Measurements from ENCODE around the gene PSMC1.

Gene PSMC1

DNA sequence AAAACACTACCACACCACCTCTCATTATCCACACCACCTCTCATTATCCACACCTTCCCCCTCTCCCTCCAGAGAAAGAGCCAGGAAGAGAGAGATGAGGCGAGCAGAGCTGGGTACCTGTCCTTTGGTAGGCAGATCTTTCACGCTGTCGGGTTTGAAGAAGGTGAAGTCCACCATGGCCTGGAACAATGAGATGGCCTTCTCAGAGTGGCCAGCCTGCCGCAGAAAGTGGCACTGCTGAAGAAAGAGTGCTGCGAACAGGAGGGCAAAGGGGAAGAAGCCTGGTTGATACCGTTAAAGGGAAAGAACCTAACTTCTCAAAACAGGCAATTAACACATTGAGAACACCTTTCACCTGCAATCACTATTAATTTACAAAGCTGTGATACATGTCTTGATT, 44.8 kb downstream of the PSMC1 start:
- no peak overlapping the region for H3K27ac ChIP-seq (ENCODE audit: low read depth, low read length, poor library complexity, severe bottlenecking)

GRCh38 chr14:90301668-90302090, 45.3 kb downstream of the PSMC1 start:
- Histone ChIP-seq H3K27ac (ENCODE audit: low read depth, low read length, poor library complexity, severe bottlenecking) (no peak overlapping the region), H3K4me1 (ENCODE audit: insufficient read depth, low read length, severe bottlenecking) (no peaks in the 10 kb centered on the region), H4K20me1 (ENCODE audit: insufficient read depth, low read length) (no peaks in the 10 kb centered on the region), H3K4me3 (ENCODE audit: low read depth, low read length, poor library complexity, severe bottlenecking) (no peak overlapping the region), H3K79me2 (ENCODE audit: insufficient read depth, low read length) (no peaks in the 10 kb centered on the region), H3F3A (ENCODE audit: insufficient read depth, low read length) (0 out of 2 replicates have a peak, but pooled peaks cover 4% of the 10 kb centered on the region), H3K9me2 (ENCODE audit: low read depth, low read length) (no peaks in the 10 kb centered on the region), H3K9ac (ENCODE audit: low read length) (no peak overlapping the region), H3K36me3 (ENCODE audit: insufficient read depth, low read length) (peaks cover 62% of the 10 kb centered on the region), H3K9me3 (ENCODE audit: low read length) (no peaks in the 10 kb centered on the region), H2AFZ (ENCODE audit: low read length) (no peak overlapping the region), H3K27me3 (ENCODE audit: insufficient read depth, low read length) (no peaks in the 10 kb centered on the region), H3K4me2 (ENCODE audit: low read length) (no peak overlapping the region)
- TF ChIP-seq EZH2 (IDR thresholded peaks at IDR 0.05; ENCODE audit: borderline replicate concordance, low read length) (no peak), CTCF (IDR thresholded peaks at IDR 0.05; ENCODE audit: low read length) (peak; percentile 48)

More for the DNA sequence above, 44.8 kb downstream of the PSMC1 start:
- no peaks in the 10 kb centered on the region for H3K79me2 ChIP-seq (ENCODE audit: insufficient read depth, low read length)
- no peak overlapping the region for H3K4me3 ChIP-seq (ENCODE audit: low read depth, low read length, poor library complexity, severe bottlenecking)
- no peaks in the 10 kb centered on the region for H3K27me3 ChIP-seq (ENCODE audit: insufficient read depth, low read length)
- H3K9me2 ChIP-seq (ENCODE audit: low read depth, low read length) = no peaks in the 10 kb centered on the region
- no peak overlapping the region for H3K4me2 ChIP-seq (ENCODE audit: low read length)
- no peak overlapping the region for H2AFZ ChIP-seq (ENCODE audit: low read length)
- H3K4me1 ChIP-seq (ENCODE audit: insufficient read depth, low read length, severe bottlenecking) = no peaks in the 10 kb centered on the region
- H3K9me3 ChIP-seq (ENCODE audit: low read length) = no peaks in the 10 kb centered on the region
- 0 out of 2 replicates have a peak, but pooled peaks cover 4% of the 10 kb centered on the region for H3F3A ChIP-seq (ENCODE audit: insufficient read depth, low read length)
- TF ChIP-seq CTCF (IDR thresholded peaks at IDR 0.05; ENCODE audit: low read length) (no peak), EZH2 (IDR thresholded peaks at IDR 0.05; ENCODE audit: borderline replicate concordance, low read length) (no peak)
- no peaks in the 10 kb centered on the region for H4K20me1 ChIP-seq (ENCODE audit: insufficient read depth, low read length)
- H3K36me3 ChIP-seq (ENCODE audit: insufficient read depth, low read length) = peaks cover 68% of the 10 kb centered on the region
- no peak overlapping the region for H3K9ac ChIP-seq (ENCODE audit: low read length)

GRCh38 chr14:90302529-90303303, 46.4 kb downstream of the PSMC1 start:
- H3K4me3 ChIP-seq (ENCODE audit: low read depth, low read length, poor library complexity, severe bottlenecking) = no peak overlapping the region
- no peak overlapping the region for H3K27ac ChIP-seq (ENCODE audit: low read depth, low read length, poor library complexity, severe bottlenecking)
- no peak for TF ChIP-seq CTCF (IDR thresholded peaks at IDR 0.05; ENCODE audit: low read length)
- TF ChIP-seq EZH2 (IDR thresholded peaks at IDR 0.05; ENCODE audit: borderline replicate concordance, low read length) = no peak
- 0 out of 2 replicates have a peak, but pooled peaks cover 4% of the 10 kb centered on the region for H3F3A ChIP-seq (ENCODE audit: insufficient read depth, low read length)
- H2AFZ ChIP-seq (ENCODE audit: low read length) = no peak overlapping the region
- H3K36me3 ChIP-seq (ENCODE audit: insufficient read depth, low read length) = peaks cover 53% of the 10 kb centered on the region
- H3K4me2 ChIP-seq (ENCODE audit: low read length) = no peak overlapping the region
- H3K4me1 ChIP-seq (ENCODE audit: insufficient read depth, low read length, severe bottlenecking) = no peaks in the 10 kb centered on the region
- H3K9ac ChIP-seq (ENCODE audit: low read length) = no peak overlapping the region
- no peaks in the 10 kb centered on the region for H3K9me3 ChIP-seq (ENCODE audit: low read length)
- H4K20me1 ChIP-seq (ENCODE audit: insufficient read depth, low read length) = no peaks in the 10 kb centered on the region
- no peaks in the 10 kb centered on the region for H3K27me3 ChIP-seq (ENCODE audit: insufficient read depth, low read length)
- H3K79me2 ChIP-seq (ENCODE audit: insufficient read depth, low read length) = no peaks in the 10 kb centered on the region
- H3K9me2 ChIP-seq (ENCODE audit: low read depth, low read length) = no peaks in the 10 kb centered on the region

Data from OCI-LY1 (cell line).